Adrenal gland (tissue), 5 donors: ENCODE results near the gene ZBP1.

Experiments used
- CTCF ChIP-seq, 6 experiments: fragments of 450-650 bp in 4 of 6; fragments of 200-600 bp in 2 of 6; sonication (generic) in 1 of 6; IDR thresholded peaks; 1 replicate in 5 of 6; 2 replicates in 1 of 6; pipeline versions ENCODE4 v1.5.1 to v1.8.0; 2016 to 2021; ENCODE audit warnings: antibody characterized with exemption in 6 of 6, mild to moderate bottlenecking in 2 of 6, moderate library complexity in 1 of 6
- POLR2A ChIP-seq, 2 donors: fragments of 450-650 bp; IDR thresholded peaks; one replicate each; pipeline ENCODE4 v1.6.1; 2017; ENCODE audit warnings: antibody characterized with exemption in 2 of 2, mild to moderate bottlenecking in 2 of 2, moderate library complexity in 1 of 2
- donor health status: DM: no; HTN: no; CAD: no.

DNA sequence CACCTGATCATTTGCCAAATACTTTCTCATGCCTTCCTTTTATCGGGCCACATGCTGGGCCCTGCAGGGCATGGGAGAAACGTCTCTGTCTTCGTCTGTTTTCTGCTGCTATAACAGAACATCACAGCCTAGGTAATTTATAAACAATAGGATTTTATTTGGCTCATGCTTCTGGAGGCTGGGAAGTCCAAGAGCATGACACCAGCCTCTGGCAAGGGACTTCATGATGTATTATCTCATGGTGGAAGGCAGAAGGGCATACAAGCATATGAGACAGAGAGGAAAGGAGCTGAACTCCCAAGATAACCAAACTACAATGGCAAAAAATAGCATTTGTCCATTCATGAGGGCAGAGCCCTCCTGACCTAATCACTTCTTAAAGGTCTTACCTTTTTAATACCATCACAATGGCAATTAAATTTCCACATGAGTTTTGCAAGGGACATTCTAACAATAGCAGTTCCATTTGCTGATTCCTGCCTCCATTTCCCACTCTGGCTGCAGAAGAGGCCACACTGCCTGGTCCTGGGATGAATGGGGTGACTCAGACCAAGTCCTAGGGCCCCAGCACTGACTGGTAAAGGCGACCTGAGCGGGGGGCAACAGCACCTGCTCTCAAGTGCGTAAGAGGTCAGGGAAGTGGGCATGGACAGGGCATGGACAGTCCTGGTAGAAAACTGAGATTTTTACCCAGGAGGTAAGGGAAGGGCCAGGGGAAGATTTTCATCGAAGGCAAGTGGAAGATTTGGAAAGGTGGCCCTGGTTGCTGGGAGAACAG is 5.1 kb upstream of the ZBP1 start:
- TF ChIP-seq CTCF (IDR thresholded peaks at IDR 0.05): no peak
- no peak for TF ChIP-seq POLR2A (IDR thresholded peaks at IDR 0.05)
